Ovary (tissue), 9 donors: Measurements from ENCODE around the gene AUH. TPM values are rescaled to one million over a fixed set of nuclear protein-coding genes. Genes with fewer than 3 reads are reported as not detected.

ENCODE experiments used
- DNase-seq, 5 donors: peaks; one replicate each; pipeline ENCODE4 v3.0.0-alpha.2; 2019 to 2020
- H3K27ac ChIP-seq, 2 donors: fragments of 200-600 bp; one replicate each; pipeline versions ENCODE4 v1.5.1 to v1.8.0; 2019 to 2022
- H3K27me3 ChIP-seq: fragments of 200-600 bp; one replicate; pipeline ENCODE4 v1.8.0; 2022
- H3K36me3 ChIP-seq: fragments of 200-600 bp; sonication (generic); one replicate; pipeline ENCODE4 v1.5.1; 2019
- H3K4me1 ChIP-seq: one replicate; pipeline ENCODE4 v1.8.1; 2013; ENCODE audit warnings: mild to moderate bottlenecking, moderate library complexity; ENCODE audit not compliant: insufficient read depth
- H3K4me3 ChIP-seq: fragments of 200-600 bp; sonication (generic); one replicate; pipeline ENCODE4 v1.5.1; 2017
- H3K9me3 ChIP-seq, 2 donors: fragments of 200-600 bp in 1 of 2; sonication (generic) in 1 of 2; one replicate each; pipeline versions ENCODE4 v1.5.1 to v1.8.1; 2013 to 2019; ENCODE audit warnings: mild to moderate bottlenecking in 1 of 2, moderate library complexity in 1 of 2
- EP300 ChIP-seq: sonication (generic); formaldehyde crosslinking; IDR thresholded peaks from one replicate; pipeline ENCODE4 v1.6.1; 2017; ENCODE audit warnings: antibody characterized with exemption
- POLR2A ChIP-seq: fragments of 450-650 bp; IDR thresholded peaks from one replicate; pipeline ENCODE4 v1.6.1; 2017; ENCODE audit warnings: antibody characterized with exemption, mild to moderate bottlenecking, moderate library complexity
- WGBS, 3 donors: extraction: QIAGEN DNeasy Blood & Tissue Kit in 1 of 3; methylation state at CpG; one replicate each; pipeline versions ENCODE4 v1.1.5 to v1.1.7; 2013 to 2017; 5-methylcytosine and 5-hydroxymethylcytosine counted together
- intact Hi-C, 4 donors: fragments of 100-400 bp; cut with DNase I; formaldehyde crosslinking; loops; one replicate each; pipeline versions ENCODE4 v1.11.0 to v1.15.1; 2022 to 2023
- polyA plus RNA-seq, 2 donors: library from polyadenylated mRNA; stranded (reverse); fragments of 200-250 nt in 1 of 2; fragments of 350-450 nt in 1 of 2; fragmentation: Illumina TruSeq in 1 of 2; extraction: RNeasy Lipid Tissue Mini Kit (QIAGEN cat#74804) in 1 of 2; gene quantifications; one replicate each; pipeline ENCODE4 v1.2.3, GENCODE V29; 2013 to 2014
- total RNA-seq, 7 donors: library from RNA; depleted of rRNA in 2 of 7; stranded (reverse); fragments of >200 nt in 2 of 7; fragmentation: NEBNext Ultra II Directional in 3 of 7; extraction: Animal tissue kit (Norgen Biotek cat#: 25700) in 3 of 7; gene quantifications; one replicate each; pipeline versions ENCODE4 v1.1.0 to v1.2.4, GENCODE V29; 2016 to 2023
- TF ChIP-seq, protein P1 (sequence below), 3 donors: fragments of 450-650 bp in 2 of 3; fragments of 200-600 bp in 1 of 3; IDR thresholded peaks; one replicate each; pipeline versions ENCODE4 v1.5.1 to v1.8.0; 2016 to 2022; ENCODE audit warnings: antibody characterized with exemption in 3 of 3, mild to moderate bottlenecking in 1 of 3
- donor health status: DM: no; HTN: no; CAD: no; lungs with moderate emphysema.
- donor health status: DM: no; HTN: no; CAD: no.
- donor health status: Bipolar disorder and iron deficiency.
- donor health status: DM: yes; HTN: yes; CAD: no.
- donor health status: DM: no; HTN: no; CAD: no.
- donor health status: DM: yes; HTN: yes; CAD: no.

The AUH gene
- total and polyA plus RNA-seq, 9 donors = 12.0 to 48.5 (median 18.6) TPM

DNA sequence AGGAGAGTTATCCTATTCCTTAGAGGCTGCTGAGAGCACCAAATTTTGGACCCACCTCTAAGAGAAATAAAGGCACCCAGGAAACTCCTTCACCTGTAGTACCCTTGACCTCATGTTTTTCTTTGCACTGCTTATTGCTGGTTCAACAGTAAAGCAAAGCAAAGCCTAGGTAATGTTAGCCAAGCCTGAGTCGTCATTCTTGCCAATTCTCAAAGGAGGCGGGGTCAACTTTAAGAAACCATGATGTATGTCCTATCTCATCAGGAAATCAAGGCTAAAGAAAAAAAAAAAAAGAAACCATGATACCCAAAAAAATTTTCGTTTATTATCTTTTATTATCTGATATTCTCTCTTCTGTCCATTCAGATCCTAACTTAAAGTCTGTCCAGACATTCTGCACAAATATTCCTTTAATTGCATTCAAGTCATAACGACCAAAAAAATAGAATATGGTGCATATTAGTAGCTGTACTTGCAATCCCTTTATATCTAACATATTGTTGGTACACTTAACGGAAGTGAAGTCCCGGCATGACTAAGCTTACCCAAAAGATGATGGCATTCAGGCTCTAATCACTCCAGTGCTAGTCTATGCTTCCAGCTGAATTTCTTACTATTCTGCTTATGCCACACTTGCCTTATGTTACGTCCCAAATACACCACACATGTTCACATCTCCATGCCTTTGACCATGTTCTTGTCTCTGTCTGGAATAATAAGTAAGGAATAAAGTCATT, 1.8 kb downstream of the AUH start:
- Histone ChIP-seq H3K27ac (no peak overlapping the region), H3K9me3 (no peaks in the 10 kb centered on the region), H3K4me3 (peak overlapping the region; percentile 100), H3K36me3 (no peaks in the 10 kb centered on the region), H3K4me1 (peaks cover 3% of the 10 kb centered on the region), H3K27me3 (no peaks in the 10 kb centered on the region)
- intact Hi-C loops = loop anchor here in 1 of 4 donors (5.0 kb wide), 1 partner anchor 62 kb away; the partner anchor contains the start of gene NFIL3
- 73 to 75% (median 74%) methylated on average over 7 of the region's 7 CpGs for WGBS, 3 donors
- DNase-seq = no peak
- no peak for TF ChIP-seq POLR2A
- TF ChIP-seq, protein P1, sequence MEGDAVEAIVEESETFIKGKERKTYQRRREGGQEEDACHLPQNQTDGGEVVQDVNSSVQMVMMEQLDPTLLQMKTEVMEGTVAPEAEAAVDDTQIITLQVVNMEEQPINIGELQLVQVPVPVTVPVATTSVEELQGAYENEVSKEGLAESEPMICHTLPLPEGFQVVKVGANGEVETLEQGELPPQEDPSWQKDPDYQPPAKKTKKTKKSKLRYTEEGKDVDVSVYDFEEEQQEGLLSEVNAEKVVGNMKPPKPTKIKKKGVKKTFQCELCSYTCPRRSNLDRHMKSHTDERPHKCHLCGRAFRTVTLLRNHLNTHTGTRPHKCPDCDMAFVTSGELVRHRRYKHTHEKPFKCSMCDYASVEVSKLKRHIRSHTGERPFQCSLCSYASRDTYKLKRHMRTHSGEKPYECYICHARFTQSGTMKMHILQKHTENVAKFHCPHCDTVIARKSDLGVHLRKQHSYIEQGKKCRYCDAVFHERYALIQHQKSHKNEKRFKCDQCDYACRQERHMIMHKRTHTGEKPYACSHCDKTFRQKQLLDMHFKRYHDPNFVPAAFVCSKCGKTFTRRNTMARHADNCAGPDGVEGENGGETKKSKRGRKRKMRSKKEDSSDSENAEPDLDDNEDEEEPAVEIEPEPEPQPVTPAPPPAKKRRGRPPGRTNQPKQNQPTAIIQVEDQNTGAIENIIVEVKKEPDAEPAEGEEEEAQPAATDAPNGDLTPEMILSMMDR (IDR thresholded peaks at IDR 0.05) = no peak
- TF ChIP-seq EP300 = no peak

DNA sequence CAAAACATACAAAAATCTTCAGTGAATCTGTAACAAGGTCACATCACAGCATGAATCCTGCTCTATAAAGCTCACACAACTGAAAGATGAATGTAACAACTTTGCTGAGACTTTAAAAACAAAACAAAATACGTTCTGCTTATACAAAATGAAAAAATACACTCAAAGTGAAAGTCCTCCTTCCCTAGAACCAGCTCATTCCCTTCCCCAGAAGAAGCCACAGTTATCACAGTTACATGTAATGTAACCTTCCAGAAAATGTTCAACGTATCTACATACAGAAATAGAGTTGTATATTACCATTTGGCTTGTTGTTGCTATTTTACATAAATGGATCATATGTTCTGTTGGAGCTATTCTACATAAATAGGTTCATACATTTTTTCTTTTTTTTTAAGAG, 2.6 kb downstream of the AUH start:
- Histone ChIP-seq H3K4me1 (peaks cover 3% of the 10 kb centered on the region), H3K27ac (no peak overlapping the region), H3K36me3 (no peaks in the 10 kb centered on the region), H3K9me3 (no peaks in the 10 kb centered on the region), H3K27me3 (no peaks in the 10 kb centered on the region), H3K4me3 (no peak overlapping the region)
- DNase-seq = no peak
- 71 to 75% (median 74%) methylated on average over 2 of the region's 2 CpGs for WGBS, 3 donors
- TF ChIP-seq, protein P1 (IDR thresholded peaks at IDR 0.05) = no peak
- TF ChIP-seq EP300 = no peak
- no peak for TF ChIP-seq POLR2A
- intact Hi-C loops = no loop called here

DNA sequence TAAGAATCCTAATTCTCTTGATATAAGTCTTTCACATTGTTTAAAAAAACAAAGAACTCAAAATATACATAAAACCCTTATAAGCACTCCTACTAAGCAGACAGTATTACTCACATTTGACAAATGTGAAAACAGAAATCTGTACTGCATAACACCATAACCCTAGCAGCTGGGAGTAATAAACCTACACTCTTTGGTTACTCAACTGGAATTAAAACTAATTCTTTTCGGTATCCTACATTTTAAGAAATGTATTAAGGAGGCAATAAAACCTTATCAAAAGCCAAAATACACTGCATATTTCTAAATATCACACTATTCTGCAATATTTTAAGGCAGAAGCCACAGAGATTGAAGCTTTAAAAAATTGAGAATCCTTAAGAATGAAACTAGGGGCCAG, 6.8 kb downstream of the AUH start:
- Histone ChIP-seq H3K4me1 (no peaks in the 10 kb centered on the region), H3K27ac (no peak overlapping the region), H3K36me3 (no peaks in the 10 kb centered on the region), H3K9me3 (no peaks in the 10 kb centered on the region), H3K27me3 (no peaks in the 10 kb centered on the region), H3K4me3 (no peak overlapping the region)
- intact Hi-C loops = no loop called here
- TF ChIP-seq POLR2A (no peak), EP300 (no peak)
- TF ChIP-seq, protein P1 (IDR thresholded peaks at IDR 0.05) = no peak
- no peak for DNase-seq
- WGBS, 3 donors = 9 to 46% (median 19%) methylated on average over 1 of the region's 1 CpG

DNA sequence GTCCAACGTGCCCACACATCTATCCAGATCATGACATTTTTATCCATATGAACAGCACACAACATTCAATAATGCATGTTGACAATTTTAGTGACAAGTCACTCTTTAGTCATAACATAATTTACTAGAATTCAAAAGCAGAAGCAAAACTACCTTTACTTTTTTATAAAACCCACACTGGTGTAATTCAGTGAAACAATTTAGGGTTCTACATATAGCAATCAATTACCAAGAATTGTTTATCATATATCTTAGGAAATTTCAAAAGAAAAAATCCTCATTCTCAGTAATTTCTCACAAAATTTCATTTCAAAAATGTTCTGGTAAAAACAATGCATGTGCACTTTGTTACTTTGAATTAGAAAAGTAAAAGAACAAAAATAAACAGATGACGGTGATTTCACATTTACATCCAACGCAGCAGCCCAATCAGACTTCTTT, 12.6 kb downstream of the AUH start:
- Histone ChIP-seq H3K36me3 (no peaks in the 10 kb centered on the region), H3K9me3 (no peaks in the 10 kb centered on the region), H3K27ac (no peak overlapping the region), H3K4me3 (no peak overlapping the region), H3K4me1 (no peaks in the 10 kb centered on the region), H3K27me3 (no peaks in the 10 kb centered on the region)
- DNase-seq = no peak
- intact Hi-C loops = no loop called here
- TF ChIP-seq POLR2A = no peak
- TF ChIP-seq, protein P1 (IDR thresholded peaks at IDR 0.05) = no peak
- no peak for TF ChIP-seq EP300
- 90 to 95% (median 93%) methylated on average over 3 of the region's 3 CpGs for WGBS, 3 donors
